Cardiac septum (tissue), 1 donor: ENCODE data around the gene NAA35. TPM values are rescaled to one million over a fixed set of nuclear protein-coding genes. Genes with fewer than 3 reads are reported as not detected.
"Not testable (repeated sequence)": the region's sequence is repeated elsewhere in the genome, so short reads cannot be mapped to it uniquely, and the experiment has no call there.

Experiments used
- DNase-seq: peaks from one replicate; pipeline ENCODE4 v3.0.0-alpha.2; 2020; ENCODE audit warnings: low spot score
- intact Hi-C: fragments of 100-400 bp; cut with DNase I; formaldehyde crosslinking; loops from one replicate; pipeline ENCODE4 v1.14.0; 2022
- long read RNA-seq: library from polyadenylated mRNA; unstranded; transcript quantifications from one replicate; pipeline ENCODE4 v2.0.0, GENCODE V29; 2021
- total RNA-seq: library from RNA; stranded (reverse); fragmentation: NEBNext Ultra II Directional; extraction: Animal tissue kit (Norgen Biotek cat#: 25700); gene quantifications from one replicate; pipeline ENCODE4 v1.2.1, GENCODE V29; 2021
- donor health status: DM: no; HTN: no; CAD: no.

NAA35 gene
- 21.0 TPM for total RNA-seq
- long read RNA-seq, partial matches to known transcripts = 13 of 26 reads
- long read RNA-seq, other reads (novel, unspliced or antisense) = 11 of 26 reads

DNA sequence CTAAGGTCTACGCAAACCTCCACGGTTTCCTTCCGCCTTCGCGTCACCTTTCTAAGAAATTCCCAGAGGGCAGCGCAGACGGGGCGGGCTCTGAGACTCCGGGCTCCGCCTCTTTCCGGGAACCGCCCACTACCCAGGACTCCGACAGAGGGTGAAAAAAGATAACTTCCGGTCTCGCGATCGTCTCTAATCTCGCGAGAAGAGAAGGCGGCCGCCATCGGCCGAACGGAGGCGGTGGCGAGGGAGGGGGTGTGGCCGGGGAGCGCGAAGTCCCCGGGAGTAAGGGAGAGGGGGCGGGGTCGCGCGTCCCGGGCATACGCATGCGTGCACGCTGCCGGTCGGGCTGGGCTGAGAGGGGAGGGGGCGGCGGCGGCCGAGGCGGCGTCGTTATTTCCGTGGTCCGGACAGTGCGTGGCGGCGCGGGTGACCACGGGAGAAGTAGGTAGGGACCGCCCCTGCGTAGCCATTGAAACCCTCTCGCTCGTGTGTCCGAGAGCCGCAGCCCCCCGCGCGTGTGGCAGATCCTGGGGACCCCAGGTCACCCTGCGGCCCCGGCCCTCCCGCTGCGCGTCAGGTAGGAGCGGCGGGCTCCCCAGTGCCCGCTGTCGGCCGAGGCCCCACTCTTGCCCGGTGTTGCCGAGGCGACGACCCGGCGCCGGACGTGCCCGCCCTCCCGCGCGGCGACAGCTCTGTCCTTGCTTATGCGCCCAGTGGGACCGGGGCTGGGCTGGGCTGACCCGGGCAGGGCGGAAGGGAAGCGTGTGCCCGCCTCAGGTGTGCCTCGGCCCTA lies at the start of gene NAA35:
Gene NAA35 (plus strand): TSS at position 315 of the 790 bp plus-strand sequence. CDS start 1,014 bp downstream, outside the sequence.
- intact Hi-C loops = no loop called here
- peak; percentile 99 for DNase-seq

DNA sequence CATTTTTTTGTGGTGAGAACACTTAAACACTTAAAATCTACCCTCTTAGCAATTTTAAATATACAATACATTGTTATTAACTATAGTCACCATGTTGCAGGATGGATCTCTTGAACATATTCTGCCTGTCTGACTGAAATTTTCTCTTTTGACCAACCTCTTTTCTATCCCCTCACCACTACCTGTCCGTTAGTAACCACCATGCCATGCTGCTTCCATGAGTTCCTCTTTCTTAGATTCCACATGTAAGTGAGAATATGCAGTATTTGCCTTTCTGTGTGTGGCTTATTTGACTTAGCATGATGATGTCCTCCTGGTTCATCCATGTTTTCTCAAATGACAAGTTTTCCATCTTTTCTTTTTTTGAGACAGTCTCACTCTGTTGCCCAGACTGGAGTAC lies 48.5 kb upstream of the NAA35 start:
- DNase-seq = no peak
- intact Hi-C loops = no loop called here

DNA sequence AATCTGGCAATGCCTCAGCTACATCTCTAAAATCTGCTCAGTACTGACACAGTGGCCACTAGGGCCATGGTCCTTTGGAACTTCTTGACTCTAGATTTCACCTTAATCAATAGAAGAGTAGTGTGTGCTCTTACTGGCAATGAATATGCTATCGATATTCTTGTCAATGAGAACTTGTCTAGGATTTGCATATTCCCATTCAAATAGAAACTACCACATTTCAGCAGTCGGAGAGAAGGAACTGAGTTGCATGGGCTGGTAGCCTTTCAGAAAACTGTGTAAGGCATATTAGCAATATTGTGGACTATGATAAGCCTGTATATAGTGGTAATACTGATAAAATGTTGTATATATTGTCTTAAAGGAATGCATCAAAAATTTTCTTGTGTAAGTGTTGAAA lies 45.3 kb upstream of the NAA35 start:
- intact Hi-C loops = no loop called here
- DNase-seq = no peak

DNA sequence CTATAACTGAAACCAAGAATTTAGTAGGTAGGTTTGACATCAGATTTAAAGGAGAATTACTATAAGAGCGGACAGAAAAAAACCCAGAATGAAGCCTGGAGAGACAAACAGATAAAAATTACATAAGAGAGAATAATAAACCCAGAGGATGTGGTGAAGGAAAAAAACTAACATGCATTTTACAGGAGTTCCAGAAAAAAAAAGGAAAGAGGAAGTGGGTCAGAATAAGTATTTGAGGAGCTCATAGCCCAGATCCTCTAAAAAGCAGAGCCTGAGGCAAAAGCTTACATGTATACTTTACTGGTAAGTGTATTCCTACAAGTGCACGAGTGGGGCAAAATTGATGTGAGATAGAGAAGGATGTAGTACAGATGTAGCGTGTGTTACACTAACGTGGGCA lies 43.1 kb upstream of the NAA35 start:
- no peak for DNase-seq
- intact Hi-C loops = no loop called here

DNA sequence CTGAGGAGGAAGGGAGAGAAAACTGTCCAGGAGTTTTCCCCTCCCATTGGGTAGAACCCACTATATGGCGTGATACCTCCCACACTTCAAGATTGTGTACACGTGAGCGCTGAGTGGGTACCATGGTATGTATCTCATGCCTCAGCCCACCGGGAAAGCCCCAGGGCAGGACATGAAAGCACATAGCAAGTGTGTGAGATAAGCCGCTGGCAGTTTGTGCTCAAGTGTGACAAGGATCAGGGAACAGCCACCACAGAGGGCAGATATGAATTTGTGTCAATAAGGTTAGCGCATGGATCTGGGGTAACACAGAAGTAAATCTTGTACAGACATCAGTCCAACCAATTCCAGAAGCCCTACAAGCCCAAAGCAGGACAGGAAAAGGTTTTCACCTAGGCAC lies 42.6 kb upstream of the NAA35 start:
- DNase-seq = no peak
- intact Hi-C loops = no loop called here

DNA sequence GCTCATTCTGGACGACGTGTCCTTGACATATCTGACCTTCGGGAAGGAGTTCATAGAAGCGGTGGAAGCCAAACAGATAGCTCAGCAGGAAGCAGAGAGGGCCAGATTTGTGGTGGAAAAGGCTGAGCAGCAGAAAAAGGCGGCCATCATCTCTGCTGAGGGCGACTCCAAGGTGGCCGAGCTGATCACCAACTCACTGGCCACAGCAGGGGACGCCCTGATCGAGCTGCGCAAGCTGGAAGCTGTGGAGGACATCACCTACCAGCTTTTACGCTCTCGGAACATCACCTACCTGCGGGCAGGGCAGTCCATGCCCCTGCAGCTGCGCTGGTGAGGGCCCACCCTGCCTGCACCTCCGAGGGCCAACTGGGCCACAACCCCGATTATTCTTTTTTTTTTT lies 41.6 kb upstream of the NAA35 start:
- no peak for DNase-seq
- intact Hi-C loops = no loop called here

DNA sequence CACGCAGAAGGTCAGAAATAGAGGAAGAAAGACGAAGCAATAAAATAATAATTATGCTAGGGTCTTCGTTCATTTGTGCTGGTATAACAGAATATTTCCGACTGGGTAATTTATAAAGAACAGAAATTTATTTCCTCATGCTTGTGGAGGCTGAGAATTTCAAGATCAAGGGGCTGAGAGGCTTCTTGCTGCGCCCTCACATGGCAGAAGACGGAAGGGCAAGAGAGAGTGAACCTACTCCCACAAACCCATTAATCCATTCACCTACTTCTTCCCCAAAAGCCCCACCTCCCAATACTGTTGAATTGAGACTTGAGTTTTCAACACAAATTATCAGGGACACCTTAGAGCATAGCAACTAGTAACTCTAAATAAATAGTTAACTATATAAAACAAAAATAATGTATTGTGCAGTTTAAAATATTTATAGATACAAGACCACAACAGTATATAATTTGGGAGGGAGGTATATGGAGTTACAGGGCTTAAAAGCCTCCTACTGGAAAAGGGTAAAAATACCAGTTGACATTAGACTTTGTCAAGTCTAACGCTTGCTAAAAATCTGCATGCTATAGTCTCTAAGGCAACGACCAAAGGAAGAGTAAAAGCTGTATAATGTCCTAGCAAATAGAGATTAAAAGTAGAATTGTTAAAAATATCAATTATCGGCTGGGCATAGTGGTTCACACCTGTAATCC lies 40.3 kb upstream of the NAA35 start:
- intact Hi-C loops = no loop called here

DNA sequence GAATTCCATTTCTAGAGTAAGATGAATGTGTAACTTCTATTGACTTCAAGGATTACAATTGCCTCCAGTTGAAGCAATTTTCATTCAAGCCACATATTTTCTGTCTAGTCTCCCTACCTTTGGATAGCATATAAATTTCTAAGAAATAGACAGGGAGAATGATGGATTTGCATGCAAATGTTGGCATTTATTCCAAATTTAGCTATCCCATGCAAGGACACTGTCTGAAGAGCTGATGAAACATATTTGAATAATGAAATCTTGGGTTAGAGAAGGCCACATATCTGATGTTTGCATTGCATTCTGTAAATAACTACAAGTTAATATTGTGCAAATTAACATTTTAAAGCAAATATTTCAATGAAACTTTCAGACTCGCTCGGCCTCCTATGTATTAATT lies 36.0 kb upstream of the NAA35 start:
- no peak for DNase-seq
- intact Hi-C loops = no loop called here

More for the DNA sequence above, 40.3 kb upstream of the NAA35 start:
- no peak for DNase-seq

DNA sequence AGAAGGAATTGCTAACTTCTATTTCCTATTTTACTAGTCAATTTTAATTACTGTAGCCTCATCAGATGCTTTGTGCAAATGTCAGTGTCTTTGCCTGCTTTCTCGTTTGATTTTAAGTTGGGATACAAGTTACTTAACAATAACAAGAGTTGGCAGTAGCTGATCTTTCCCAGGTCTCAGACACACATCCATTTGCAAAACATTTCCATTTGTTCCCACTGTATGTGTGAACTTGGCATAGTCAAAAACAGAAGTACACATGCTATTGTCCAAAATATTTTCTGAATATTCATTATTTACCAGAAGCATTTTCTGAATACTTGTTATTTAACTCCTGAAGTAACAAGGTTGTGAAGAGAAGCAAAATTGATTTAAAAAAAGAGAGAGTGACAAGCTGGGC lies 35.0 kb upstream of the NAA35 start:
- no peak for DNase-seq
- intact Hi-C loops = no loop called here

DNA sequence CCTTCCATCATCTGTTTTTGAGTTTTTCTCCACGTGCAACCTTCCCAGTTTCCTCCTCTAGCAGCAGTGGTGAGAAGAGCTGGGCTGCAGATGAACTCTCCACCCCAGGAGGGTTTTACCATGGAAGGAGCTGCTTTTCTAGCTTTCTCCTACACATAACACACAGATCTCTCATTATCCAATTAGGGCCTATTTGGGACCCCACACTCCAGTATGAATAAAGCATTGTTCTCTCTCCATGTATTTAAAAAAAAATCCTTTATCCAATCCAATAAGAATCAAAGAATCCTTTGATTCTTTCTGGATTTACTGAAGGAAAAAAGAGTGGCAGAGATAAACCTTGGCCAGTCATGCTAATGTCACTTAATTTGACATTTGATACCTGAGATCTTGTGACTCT lies 31.6 kb upstream of the NAA35 start:
- intact Hi-C loops = no loop called here
- DNase-seq = no peak

DNA sequence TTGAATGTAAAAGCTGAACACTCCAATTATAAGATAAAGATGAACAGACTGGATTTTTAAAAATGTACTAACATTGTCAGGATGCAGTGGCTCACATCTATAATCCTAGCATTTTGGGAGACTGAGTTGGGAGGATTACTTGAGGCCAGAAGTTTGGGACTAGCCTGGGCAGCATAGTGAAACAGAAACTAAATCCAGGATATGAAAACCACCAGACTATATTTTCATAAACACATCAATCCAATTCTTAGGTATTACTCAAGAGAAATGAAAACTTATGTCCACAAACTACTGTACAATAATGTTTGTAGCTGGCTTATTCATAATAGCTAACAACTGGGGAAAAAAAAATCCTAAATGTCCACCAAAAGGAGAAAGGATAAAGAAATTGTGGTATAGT lies 26.8 kb upstream of the NAA35 start:
- intact Hi-C loops = no loop called here
- DNase-seq = no peak

DNA sequence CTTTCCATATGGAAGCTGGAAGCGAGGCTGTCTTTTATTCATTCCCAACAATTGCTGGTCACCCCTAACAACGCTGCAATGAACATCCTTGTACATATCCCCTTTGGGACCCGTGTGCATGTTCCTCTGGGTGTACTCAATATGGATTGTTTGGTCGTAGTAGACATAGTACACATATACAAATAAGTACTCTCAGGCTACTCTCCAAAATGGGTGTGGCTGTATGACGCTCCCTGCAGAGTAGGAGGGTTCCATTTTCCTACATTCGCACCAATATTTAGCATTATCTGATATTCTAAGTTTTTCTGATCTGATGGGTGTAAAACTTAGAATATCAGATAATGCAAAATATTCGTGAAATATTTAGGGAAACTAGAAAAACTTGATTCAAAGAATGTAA lies 23.2 kb upstream of the NAA35 start:
- no peak for DNase-seq
- intact Hi-C loops = no loop called here

DNA sequence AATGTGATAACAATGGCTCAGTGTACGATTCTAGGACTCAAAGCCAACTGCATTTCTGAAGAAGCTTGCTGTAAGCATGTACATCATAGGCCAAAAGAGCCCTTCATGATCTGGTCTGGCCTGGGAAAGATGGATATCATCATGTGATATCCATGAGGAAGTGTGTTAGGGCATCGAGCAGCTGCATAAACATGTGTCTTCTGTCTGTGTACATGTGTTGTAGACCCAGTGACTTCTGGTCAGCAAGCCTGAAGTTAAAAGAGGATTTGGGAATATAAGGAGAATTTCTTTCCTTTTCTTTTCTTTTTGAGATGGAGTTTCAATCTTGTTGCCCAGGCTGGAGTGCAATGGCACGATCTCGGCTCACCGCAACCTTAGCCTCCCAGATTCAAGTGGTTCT lies 15.5 kb upstream of the NAA35 start:
- DNase-seq = no peak
- intact Hi-C loops = no loop called here

DNA sequence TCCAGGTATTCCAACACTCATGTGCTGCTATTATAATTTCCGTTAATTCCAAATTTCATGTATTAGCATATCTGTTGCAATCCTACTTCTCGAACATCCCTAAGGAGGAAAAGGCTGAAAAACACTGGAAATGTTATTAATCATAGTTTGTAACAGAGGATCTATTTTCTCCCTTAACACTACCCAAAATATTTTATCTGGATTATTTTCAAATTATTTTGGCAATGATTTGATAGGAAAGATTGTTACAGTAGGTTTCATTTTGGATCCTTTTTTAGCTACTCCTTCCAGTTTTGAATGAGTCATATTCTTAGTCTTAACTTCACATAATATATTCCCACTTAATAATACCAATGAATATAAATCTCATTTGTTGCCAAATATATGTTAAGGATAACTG lies 13.9 kb upstream of the NAA35 start:
- intact Hi-C loops = no loop called here
- no peak for DNase-seq

DNA sequence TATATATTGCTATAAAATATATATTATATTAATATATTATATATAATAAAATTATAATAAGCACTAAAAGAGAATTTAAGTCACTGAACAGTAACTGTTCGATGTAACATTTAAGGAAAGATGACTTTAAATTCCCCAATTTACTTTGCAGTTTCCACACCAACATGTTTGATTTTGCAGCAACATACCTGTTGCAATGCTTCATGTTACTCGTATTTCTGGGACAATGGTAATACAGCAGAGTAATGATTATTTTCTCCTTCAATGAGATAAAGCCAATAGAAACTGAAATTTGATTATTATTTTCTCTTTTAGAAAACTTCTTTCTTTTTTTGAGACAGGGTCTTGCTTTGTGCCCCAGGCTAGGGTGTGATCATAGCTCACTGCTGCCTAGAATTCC lies 9.5 kb upstream of the NAA35 start:
- intact Hi-C loops = no loop called here
- DNase-seq = no peak

DNA sequence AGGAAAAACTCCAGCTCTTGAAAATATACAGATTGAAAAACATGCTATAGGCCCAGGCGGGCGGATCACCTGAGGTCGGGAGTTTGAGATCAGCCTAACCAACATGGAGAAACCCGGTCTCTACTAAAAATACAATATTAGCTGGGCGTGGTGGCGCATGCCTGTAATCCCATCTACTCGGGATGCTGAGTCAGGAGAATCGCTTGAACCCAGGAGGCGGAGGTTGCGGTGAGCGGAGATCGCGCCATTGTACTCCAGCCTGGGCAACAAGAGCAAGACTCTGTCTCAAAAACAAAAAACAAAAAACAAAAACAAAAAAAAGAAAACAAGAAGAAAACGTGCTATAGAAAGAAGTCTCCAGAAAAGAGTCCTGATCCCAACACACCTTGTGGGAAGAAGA lies 5.0 kb upstream of the NAA35 start:
- DNase-seq, intact Hi-C loops: not testable (repeated sequence)

DNA sequence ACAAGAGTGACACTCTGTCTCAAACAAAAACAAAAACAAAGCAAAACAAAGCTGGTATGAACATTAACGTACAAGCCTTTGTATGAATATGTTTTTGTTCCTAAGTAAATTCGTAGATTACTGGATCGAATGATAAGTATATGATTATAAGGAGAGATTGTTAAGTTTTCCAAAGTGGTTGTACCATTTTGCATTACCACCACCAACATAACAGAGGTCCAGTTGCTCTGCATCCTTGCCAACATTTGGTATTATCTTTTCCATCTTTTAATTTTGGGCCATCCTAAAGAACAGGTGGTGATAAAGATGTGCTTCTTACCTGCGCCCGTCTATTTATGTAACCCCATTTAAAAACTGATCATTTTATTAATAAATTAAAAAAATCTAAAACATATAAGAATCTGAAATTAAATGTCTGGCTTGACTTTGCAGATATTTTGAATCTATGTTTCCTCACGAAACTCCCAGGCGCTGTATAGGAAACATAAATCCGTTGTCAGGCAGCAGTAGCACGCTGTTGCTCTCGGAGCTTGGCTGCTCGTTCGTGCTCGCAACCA lies 593 bp upstream of the NAA35 start:
- DNase-seq = no peak
- intact Hi-C loops = no loop called here

DNA sequence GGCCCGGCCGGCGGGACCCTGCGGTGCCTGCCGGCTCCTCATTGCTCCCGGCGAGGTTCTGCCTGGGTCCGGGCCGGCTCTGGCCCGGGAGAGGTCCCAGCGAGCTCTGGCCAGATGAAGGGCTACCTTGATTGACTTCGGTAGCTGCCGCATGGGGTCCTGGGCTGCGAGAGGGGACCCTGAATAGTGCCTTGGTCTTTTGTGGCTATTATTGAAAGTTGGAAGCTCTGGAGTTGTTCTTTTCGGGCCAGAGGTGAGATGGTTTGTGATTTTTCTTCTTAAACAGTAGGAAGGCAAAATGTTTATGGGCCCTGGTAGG lies 635 bp downstream of the NAA35 start:
- intact Hi-C loops = no loop called here

DNA sequence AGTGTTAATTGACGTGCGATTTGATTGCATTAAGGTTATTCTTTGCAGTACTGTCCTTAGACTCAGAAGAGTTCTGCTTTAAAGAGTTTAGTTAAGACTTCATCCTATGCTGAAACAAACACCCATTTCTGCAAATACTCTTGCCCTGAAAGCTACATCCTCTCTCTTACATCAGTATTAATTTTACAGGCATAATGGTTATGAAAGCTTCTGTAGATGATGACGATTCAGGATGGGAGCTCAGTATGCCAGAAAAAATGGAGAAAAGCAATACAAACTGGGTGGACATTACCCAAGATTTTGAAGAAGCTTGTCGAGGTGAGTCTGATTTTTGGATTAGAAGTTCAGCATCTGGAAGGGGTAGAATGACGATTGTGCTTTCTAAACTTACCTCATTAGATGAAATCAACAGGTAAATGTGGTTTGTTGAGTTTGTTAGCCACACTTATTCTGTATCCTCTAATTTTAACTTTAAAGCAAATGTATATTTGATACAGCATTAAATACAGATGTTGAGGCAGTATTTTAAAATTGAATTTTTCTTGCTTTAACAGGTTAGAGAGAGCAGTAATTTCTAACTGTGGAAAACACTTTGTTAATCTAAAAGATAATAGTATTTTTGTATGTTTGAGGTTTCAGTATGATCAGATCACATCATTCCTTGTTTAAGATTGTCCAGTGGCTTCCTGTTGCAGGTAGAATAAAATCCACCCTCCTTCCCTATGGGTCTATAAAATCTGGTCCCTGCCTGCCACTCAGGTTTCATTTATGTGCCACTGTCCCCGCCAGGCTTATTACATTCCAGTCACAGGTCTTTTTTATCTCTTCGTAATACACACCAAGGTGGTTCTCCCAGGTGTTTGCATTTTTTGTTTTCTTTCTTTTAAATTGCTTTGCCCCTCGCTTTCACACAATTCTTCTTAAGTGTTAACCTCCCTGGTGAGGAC lies 1.3 kb downstream of the NAA35 start:
- no peak for DNase-seq
- intact Hi-C loops = no loop called here

More for the DNA sequence above, 635 bp downstream of the NAA35 start:
- no peak for DNase-seq
